ENCODE measurements around the gene SRC.

Gene SRC

GRCh38 chr20:37333848-37334318, 12.1 kb upstream of the SRC start (continued):
- TF ChIP-seq ZNF70 (CRISPR knock-in tag; IDR thresholded peaks at IDR 0.05), result no peak
- no peak for TF ChIP-seq ESRRG (CRISPR knock-in tag; IDR thresholded peaks at IDR 0.05)
- no peak for TF ChIP-seq ZNF8 (CRISPR knock-in tag; IDR thresholded peaks at IDR 0.05)
- TF ChIP-seq ISL1 (CRISPR knock-in tag; IDR thresholded peaks at IDR 0.05), result no peak

GRCh38 chr20:37334450-37334849, 11.5 kb upstream of the SRC start:
- ATAC-seq, result no peak
- no peak for TF ChIP-seq ZNF565 (CRISPR knock-in tag; conservative IDR thresholded peaks at IDR 0.05; ENCODE audit: low read depth)
- no peak for TF ChIP-seq PPARA (CRISPR knock-in tag; IDR thresholded peaks at IDR 0.05; ENCODE audit: borderline replicate concordance)
- no peak for TF ChIP-seq ZFP30 (CRISPR knock-in tag; IDR thresholded peaks at IDR 0.05)
- TF ChIP-seq RARB (CRISPR knock-in tag; IDR thresholded peaks at IDR 0.05), result no peak
- TF ChIP-seq POU6F1 (CRISPR knock-in tag; IDR thresholded peaks at IDR 0.05; ENCODE audit: borderline replicate concordance, low read depth), result no peak
- no peak for TF ChIP-seq CSDC2 (CRISPR knock-in tag; IDR thresholded peaks at IDR 0.05)
- TF ChIP-seq ARNTL (CRISPR knock-in tag; IDR thresholded peaks at IDR 0.05; ENCODE audit: borderline replicate concordance, low read depth), result no peak
- no peak for TF ChIP-seq BACH2 (CRISPR knock-in tag; IDR thresholded peaks at IDR 0.05; ENCODE audit: borderline replicate concordance)

GRCh38 chr20:37335642-37336368, 10.1 kb upstream of the SRC start:
- no peak for TF ChIP-seq PPARA (CRISPR knock-in tag; IDR thresholded peaks at IDR 0.05; ENCODE audit: borderline replicate concordance)
- no peak for TF ChIP-seq ZNF70 (CRISPR knock-in tag; IDR thresholded peaks at IDR 0.05)
- no peak for TF ChIP-seq RARB (CRISPR knock-in tag; IDR thresholded peaks at IDR 0.05)
- TF ChIP-seq CSRNP3 (CRISPR knock-in tag; IDR thresholded peaks at IDR 0.05), result no peak
- TF ChIP-seq TOX (CRISPR knock-in tag; IDR thresholded peaks at IDR 0.05; ENCODE audit: borderline replicate concordance), result no peak
- TF ChIP-seq ARNTL (CRISPR knock-in tag; IDR thresholded peaks at IDR 0.05; ENCODE audit: borderline replicate concordance, low read depth), result no peak
- no peak for TF ChIP-seq TSHZ2 (CRISPR knock-in tag; IDR thresholded peaks at IDR 0.05)
- no peak for TF ChIP-seq ZNF8 (CRISPR knock-in tag; IDR thresholded peaks at IDR 0.05)
- ATAC-seq, result peak; percentile 20

GRCh38 chr20:37336369-37337207, 9.4 kb upstream of the SRC start:
- peak; percentile 59 for ATAC-seq
- TF ChIP-seq TSHZ2 (CRISPR knock-in tag; IDR thresholded peaks at IDR 0.05), result no peak
- no peak for TF ChIP-seq OSR1 (CRISPR knock-in tag; IDR thresholded peaks at IDR 0.05)
- TF ChIP-seq ZC3H10 (CRISPR knock-in tag; IDR thresholded peaks at IDR 0.05), result no peak
- no peak for TF ChIP-seq TCF4 (CRISPR knock-in tag; IDR thresholded peaks at IDR 0.05; ENCODE audit: borderline replicate concordance)
- no peak for TF ChIP-seq GLIS3 (CRISPR knock-in tag; IDR thresholded peaks at IDR 0.05)
- no peak for TF ChIP-seq PPARA (CRISPR knock-in tag; IDR thresholded peaks at IDR 0.05; ENCODE audit: borderline replicate concordance)
- TF ChIP-seq PATZ1 (CRISPR knock-in tag; IDR thresholded peaks at IDR 0.05; ENCODE audit: borderline replicate concordance), result no peak
- TF ChIP-seq CSRNP3 (CRISPR knock-in tag; IDR thresholded peaks at IDR 0.05), result no peak
- TF ChIP-seq ESRRG (CRISPR knock-in tag; IDR thresholded peaks at IDR 0.05), result no peak
- no peak for TF ChIP-seq ARNTL (CRISPR knock-in tag; IDR thresholded peaks at IDR 0.05; ENCODE audit: borderline replicate concordance, low read depth)
- TF ChIP-seq ZFP30 (CRISPR knock-in tag; IDR thresholded peaks at IDR 0.05), result no peak
- TF ChIP-seq RARB (CRISPR knock-in tag; IDR thresholded peaks at IDR 0.05), result no peak
- TF ChIP-seq ZNF8 (CRISPR knock-in tag; IDR thresholded peaks at IDR 0.05), result no peak
